Psoas muscle (tissue), 8 donors: ENCODE results near the gene IQCK. TPM values are rescaled to one million over a fixed set of nuclear protein-coding genes. Genes with fewer than 3 reads are reported as not detected.

Source experiments
- ATAC-seq, 4 donors: fragments of 200-7000 bp; cut with Tn5 transposase; one replicate each; pipeline ENCODE4 v1.9.1; 2020; ENCODE audit warnings: moderate library complexity in 3 of 4, mild to moderate bottlenecking in 2 of 4
- DNase-seq, 2 donors: peaks; one replicate each; pipeline ENCODE4 v3.0.0-alpha.2; 2020
- H3K27ac ChIP-seq: fragments of 200-600 bp; one replicate; pipeline ENCODE4 v1.8.0; 2022
- H3K27me3 ChIP-seq, 3 donors: fragments of 200-600 bp in 1 of 3; one replicate each; pipeline versions ENCODE4 v1.6.1 to v1.8.0; 2013 to 2022; ENCODE audit warnings: low read length in 2 of 3, mild to moderate bottlenecking in 2 of 3, moderate library complexity in 1 of 3; ENCODE audit not compliant: insufficient read depth in 3 of 3
- H3K36me3 ChIP-seq, 2 donors: fragments of 200-600 bp in 1 of 2; one replicate each; pipeline versions ENCODE4 v1.6.1 to v1.8.0; 2013 to 2022; ENCODE audit warnings: low read depth in 1 of 2, mild to moderate bottlenecking in 1 of 2, moderate library complexity in 1 of 2; ENCODE audit not compliant: insufficient read depth in 1 of 2
- H3K4me1 ChIP-seq: fragments of 200-600 bp; one replicate; pipeline ENCODE4 v1.8.0; 2022
- H3K4me3 ChIP-seq: fragments of 200-600 bp; one replicate; pipeline ENCODE4 v1.8.0; 2022; ENCODE audit warnings: mild to moderate bottlenecking
- H3K9me3 ChIP-seq: fragments of 200-600 bp; one replicate; pipeline ENCODE4 v1.8.0; 2022
- WGBS, 3 donors: extraction: QIAGEN DNeasy Blood & Tissue Kit; methylation state at CpG; one replicate each; pipeline versions ENCODE4 v1.1.6 to v1.1.7; 2013; 5-methylcytosine and 5-hydroxymethylcytosine counted together
- intact Hi-C, 2 donors: fragments of 100-400 bp; cut with DNase I; formaldehyde crosslinking; loops; one replicate each; pipeline versions ENCODE4 v1.11.0 to v1.14.2; 2022
- polyA plus RNA-seq, 3 donors: library from polyadenylated mRNA; stranded (reverse); fragments of 200-250 nt; gene quantifications; one replicate each; pipeline ENCODE4 v1.2.3, GENCODE V29; 2013
- total RNA-seq, 4 donors: library from RNA; stranded (reverse); fragmentation: NEBNext Ultra II Directional in 2 of 4; extraction: Animal tissue kit (Norgen Biotek cat#: 25700) in 2 of 4; gene quantifications; one replicate each; pipeline versions ENCODE4 v1.2.1 to v1.2.4, GENCODE V29; 2021 to 2023
- TF ChIP-seq, protein P1 (sequence below): fragments of 200-600 bp; IDR thresholded peaks from one replicate; pipeline ENCODE4 v1.8.0; 2022; ENCODE audit warnings: antibody characterized with exemption
- donor health status: healthy with polysubstance abuse.
- donor health status: DM: no; HTN: no; CAD: no; lungs with moderate emphysema.
- donor health status: Bipolar disorder and iron deficiency.
- donor health status: healthy.
- donor health status: DM: yes; HTN: yes; CAD: no.
- donor health status: DM: no; HTN: no; CAD: no.
- donor health status: DM: no; HTN: no; CAD: no.
- donor health status: DM: yes; HTN: yes; CAD: no.

IQCK gene
- total and polyA plus RNA-seq, 7 donors, result 4.3 to 9.9 (median 6.3) TPM

GRCh38 chr16:19824216-19824615 lies 106.1 kb downstream of the IQCK start:
- 96 to 99% (median 98%) methylated on average over 5 of the region's 5 CpGs for WGBS, 3 donors
- TF ChIP-seq, protein P1, sequence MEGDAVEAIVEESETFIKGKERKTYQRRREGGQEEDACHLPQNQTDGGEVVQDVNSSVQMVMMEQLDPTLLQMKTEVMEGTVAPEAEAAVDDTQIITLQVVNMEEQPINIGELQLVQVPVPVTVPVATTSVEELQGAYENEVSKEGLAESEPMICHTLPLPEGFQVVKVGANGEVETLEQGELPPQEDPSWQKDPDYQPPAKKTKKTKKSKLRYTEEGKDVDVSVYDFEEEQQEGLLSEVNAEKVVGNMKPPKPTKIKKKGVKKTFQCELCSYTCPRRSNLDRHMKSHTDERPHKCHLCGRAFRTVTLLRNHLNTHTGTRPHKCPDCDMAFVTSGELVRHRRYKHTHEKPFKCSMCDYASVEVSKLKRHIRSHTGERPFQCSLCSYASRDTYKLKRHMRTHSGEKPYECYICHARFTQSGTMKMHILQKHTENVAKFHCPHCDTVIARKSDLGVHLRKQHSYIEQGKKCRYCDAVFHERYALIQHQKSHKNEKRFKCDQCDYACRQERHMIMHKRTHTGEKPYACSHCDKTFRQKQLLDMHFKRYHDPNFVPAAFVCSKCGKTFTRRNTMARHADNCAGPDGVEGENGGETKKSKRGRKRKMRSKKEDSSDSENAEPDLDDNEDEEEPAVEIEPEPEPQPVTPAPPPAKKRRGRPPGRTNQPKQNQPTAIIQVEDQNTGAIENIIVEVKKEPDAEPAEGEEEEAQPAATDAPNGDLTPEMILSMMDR, result no peak
- no peak for ATAC-seq

DNA sequence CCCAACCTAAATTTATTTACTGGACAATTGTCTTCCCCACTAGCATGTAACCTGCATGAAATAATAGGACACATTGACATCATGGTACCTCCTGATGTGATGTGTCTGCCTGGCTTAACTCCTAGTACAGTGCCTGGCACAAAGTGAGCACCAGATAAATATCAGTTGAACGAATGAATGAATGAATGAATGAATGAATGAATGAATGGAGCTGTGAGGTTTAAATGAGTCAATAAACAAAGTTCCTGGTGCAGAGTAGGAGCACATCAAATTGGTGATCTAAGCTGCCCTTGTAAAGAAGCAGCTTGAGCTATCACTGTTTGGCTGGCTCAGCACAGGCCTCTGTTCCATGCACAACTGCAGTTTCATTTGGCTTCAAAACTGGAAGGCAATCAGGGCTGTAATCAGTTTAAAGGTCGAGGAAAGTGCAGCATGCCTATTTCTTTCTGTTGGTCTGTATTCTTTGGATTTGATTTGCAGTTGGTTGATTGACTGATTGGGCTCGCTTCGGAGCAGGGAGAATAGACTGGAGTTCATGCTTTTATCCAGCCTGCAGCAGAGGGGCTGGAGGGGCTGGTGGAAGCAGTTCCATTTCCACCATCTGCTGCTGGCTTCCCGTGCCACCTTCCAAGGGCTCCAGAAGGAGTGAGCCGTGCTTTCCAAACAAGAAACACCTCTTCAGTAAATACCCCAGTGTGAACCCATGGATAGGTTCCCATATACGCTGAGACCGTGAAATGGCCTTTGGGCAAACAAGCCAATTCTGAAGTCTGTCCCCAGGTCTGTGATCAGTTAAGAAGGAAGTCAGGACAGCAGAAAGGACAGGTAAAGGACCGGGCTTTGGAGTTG lies 112.0 kb downstream of the IQCK start:
- intact Hi-C loops, result loop anchor here in 1 of 2 donors (5.0 kb wide), 1 partner anchor 52 kb away; the partner anchor contains the start of gene GPRC5B
- DNase-seq (no peak), ATAC-seq (no peak)
- H3K27ac ChIP-seq, result peak overlapping the region; percentile 89
- H3K9me3 ChIP-seq, result no peaks in the 10 kb centered on the region
- 55 to 79% (median 58%) methylated on average over 9 of the region's 9 CpGs for WGBS, 3 donors
- no peak overlapping the region for H3K4me3 ChIP-seq
- H3K27me3 ChIP-seq, result no peaks in the 10 kb centered on the region
- peaks cover 28% of the 10 kb centered on the region for H3K4me1 ChIP-seq
- no peaks in the 10 kb centered on the region for H3K36me3 ChIP-seq
- TF ChIP-seq, protein P1, result no peak

More at GRCh38 chr16:19824216-19824615, 106.1 kb downstream of the IQCK start:
- Histone ChIP-seq H3K9me3 (no peaks in the 10 kb centered on the region), H3K4me1 (no peaks in the 10 kb centered on the region), H3K4me3 (no peak overlapping the region), H3K27me3 (no peaks in the 10 kb centered on the region), H3K36me3 (no peaks in the 10 kb centered on the region), H3K27ac (no peak overlapping the region)
- no peak for DNase-seq
- intact Hi-C loops, result no loop called here

GRCh38 chr16:19830902-19831560 lies 113.0 kb downstream of the IQCK start:
- Histone ChIP-seq H3K9me3 (no peaks in the 10 kb centered on the region), H3K4me1 (peaks cover 33% of the 10 kb centered on the region), H3K4me3 (peak overlapping the region; percentile 48), H3K27me3 (no peaks in the 10 kb centered on the region), H3K27ac (peak overlapping the region; percentile 89), H3K36me3 (no peaks in the 10 kb centered on the region)
- intact Hi-C loops, result loop anchor here in 1 of 2 donors (5.0 kb wide), 1 partner anchor 51 kb away; the partner anchor contains the start of gene GPRC5B
- TF ChIP-seq, protein P1, result no peak
- DNase-seq, result no peak
- WGBS, 3 donors, result 29 to 37% (median 29%) methylated on average over 5 of the region's 5 CpGs
- ATAC-seq, result peak; percentile 76 to 93 (median 91)

DNA sequence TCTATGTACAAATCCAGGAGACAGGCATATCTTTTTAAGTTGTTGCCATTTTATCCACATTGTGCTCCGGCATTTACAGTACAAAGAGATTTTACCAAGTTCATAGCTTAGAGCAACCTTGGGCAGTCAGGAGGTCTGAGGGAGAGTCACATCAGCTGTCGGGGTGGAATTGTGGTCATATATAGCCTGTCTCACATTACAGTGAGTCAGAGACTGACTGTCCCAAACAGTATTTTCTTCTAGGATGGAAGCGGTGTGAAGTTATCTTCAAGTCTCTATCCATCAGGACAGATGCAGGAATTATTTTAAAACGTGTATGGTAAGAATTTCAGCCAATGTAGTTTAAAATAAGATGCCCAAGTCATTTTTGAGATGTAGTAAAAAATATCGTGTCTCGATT lies 113.6 kb downstream of the IQCK start:
- DNase-seq (no peak), ATAC-seq (peak; percentile 92 to 96 (median 94))
- no peaks in the 10 kb centered on the region for H3K27me3 ChIP-seq
- H3K27ac ChIP-seq, result peak overlapping the region; percentile 89
- H3K4me1 ChIP-seq, result peaks cover 39% of the 10 kb centered on the region
- peak overlapping the region; percentile 48 for H3K4me3 ChIP-seq
- no peaks in the 10 kb centered on the region for H3K36me3 ChIP-seq
- no peaks in the 10 kb centered on the region for H3K9me3 ChIP-seq
- WGBS, 3 donors, result 16 to 30% (median 16%) methylated on average over 6 of the region's 6 CpGs
- intact Hi-C loops, result loop anchor here in 1 of 2 donors (5.0 kb wide), 1 partner anchor 51 kb away; the partner anchor contains the start of gene GPRC5B
- TF ChIP-seq, protein P1, result no peak
